GM19463 (cell line): ENCODE results near the gene PRKCH.
A peak's percentile ranks its signal among the peaks of the same experiment; 100 is the strongest.
"Not testable (repeated sequence)": the region's sequence is repeated elsewhere in the genome, so short reads cannot be mapped to it uniquely, and the experiment has no call there.

Experiments
- ATAC-seq: cut with Tn5 transposase; IDR thresholded peaks from one replicate; pipeline ENCODE4 v1.9.1; 2021; ENCODE audit warnings: mild to moderate bottlenecking, moderate library complexity; ENCODE audit not compliant: unreplicated experiment

Gene PRKCH

DNA sequence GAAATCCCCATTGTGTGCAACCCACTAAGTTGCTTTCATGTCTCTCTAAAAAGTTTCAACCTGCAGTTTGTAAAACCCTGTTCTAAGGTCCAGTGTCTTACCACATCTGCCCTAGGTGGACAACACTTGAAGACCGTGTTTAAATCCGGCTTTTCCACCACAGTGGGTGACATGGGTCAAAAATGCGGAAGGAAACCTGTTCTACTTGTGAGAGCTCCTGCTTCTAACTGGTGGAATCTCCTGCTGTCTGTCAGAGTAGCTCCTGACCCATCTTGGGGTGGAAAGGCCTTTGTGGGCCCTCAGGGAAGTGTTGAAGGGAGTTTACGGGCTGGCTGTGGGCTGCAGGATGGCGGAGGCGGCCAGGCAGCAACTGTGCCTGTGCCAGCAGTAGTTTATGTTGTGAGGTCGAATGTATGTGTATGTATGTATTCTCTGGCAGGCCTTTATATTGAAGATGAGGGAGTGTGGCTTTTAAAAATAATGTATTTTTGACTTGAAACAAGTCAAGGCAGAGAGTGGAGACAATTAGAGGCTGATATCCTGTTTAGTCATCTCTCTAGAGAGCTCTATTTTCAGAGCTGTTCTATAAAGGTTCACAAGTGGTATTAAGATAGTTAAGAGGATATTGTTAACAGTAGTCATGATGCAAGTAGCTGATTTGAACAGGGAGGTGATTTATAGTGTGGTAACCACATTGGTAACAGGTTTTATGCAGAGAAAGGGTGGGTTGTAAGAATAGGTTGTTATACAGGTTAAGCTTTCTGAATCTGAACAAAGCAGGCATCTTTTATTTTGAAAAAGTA, 67.0 kb downstream of the PRKCH start:
- ATAC-seq, result peak; percentile 63

DNA sequence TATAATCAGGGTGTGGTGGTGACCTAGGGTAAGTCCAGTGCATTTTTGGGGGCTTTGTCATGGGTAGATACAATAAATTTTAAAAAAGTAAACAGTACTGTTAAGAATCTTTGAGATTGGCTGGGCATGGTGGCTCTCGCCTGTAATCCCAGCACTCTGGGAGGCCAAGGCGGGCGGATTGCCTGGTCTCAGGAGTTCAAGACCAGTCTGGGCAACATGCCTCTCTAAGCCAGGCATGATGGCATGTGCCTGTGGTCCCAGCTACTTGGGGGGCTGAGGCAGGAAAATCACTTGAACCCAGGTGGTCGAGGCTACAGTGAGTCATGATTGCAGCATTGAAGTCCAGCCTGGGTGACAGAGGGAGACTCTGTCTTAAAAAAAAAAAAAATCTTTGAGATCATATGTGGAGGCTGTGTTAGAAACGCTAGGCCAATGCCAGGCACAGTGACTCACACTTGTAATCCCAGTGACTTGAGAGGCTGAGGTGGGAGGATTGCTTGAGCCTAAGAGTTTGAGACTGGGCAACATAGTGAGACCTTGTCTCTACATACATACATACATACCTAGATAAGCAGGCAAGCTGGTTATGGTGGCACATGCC, 67.7 kb downstream of the PRKCH start:
- ATAC-seq, result no peak

DNA sequence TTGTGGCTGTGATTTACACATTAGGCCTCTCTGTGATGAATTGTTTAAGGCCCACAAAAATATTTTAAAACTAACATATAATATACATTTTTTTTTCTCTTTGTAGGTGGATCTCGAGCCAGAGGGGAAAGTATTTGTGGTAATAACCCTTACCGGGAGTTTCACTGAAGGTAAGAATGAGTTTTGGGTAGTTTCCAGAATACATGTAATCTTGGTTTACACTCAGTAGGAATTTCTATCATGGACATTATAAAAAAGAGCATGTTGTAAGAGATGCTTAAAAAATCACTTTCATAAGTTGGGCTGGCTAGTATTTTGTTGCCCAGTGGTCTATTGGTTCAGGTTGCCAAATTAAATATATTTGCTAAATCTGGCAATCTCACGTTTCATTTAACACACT, 69.7 kb downstream of the PRKCH start:
- ATAC-seq, result no peak

DNA sequence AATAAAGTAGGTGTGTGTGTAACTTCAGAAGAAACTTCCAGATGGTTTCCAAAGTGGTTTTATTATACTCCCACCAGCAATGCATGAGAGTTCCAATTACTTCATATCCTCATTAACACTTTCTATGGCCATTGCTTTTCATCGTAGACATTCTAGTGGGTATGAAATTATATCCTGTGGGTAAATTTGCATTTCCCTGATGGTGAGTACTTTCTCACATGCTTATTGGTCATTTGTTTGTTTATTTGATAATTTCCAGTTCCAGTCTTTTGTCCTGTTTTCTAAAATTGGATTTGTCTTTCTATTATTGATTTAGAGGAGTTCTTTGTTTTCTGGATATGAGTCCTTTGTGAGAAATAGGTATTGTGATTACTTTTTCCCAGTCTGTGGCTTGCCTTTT, 70.9 kb downstream of the PRKCH start:
- no peak for ATAC-seq

DNA sequence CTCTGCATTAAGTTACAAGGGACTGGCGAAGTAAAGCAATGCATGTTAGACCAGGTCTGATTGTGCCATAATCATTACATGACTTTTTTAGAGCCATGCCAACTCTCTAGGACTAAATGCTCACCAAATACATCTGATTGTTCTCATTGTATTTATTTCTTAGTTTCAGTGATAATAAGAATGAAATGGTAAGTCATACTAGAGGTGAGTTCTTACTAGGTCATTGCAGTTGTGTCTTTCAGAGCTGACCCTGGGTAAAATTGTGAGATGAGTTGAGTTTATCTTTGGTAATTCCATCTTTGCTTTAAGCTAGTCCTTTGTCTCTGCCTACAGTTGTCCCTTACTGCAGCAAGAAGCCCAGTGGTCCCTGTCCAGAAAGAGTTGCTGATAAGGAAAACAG, 73.2 kb downstream of the PRKCH start:
- no peak for ATAC-seq

DNA sequence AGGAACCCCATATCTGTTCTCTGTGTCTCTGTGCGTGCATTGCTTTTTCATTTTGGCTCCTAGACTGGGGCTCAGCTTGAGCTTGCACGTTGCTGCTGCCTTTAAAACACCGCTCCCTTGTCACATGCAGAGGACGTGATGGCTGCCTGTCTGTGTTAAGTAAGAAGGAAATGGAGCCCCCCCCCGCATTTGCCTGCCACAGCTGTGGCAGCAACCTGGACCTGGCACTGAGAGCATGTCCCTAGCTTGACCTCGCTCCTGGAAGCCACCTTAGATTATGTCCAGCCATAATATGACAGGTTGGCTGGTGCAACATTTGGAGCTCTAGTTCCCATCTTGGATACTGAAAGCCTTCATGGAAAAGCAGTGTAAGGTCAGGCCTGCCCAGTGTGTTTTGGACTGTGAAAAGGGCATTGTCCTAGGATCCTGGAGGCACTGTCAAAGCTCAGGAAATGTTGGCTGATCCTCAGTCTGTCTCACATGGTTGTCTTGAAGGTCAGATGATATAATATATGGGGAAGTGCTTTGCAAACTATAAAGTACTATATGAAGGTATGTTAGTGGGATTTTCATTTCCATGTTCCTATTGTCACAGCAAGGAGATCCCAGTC, 73.8 kb downstream of the PRKCH start:
- no peak for ATAC-seq

DNA sequence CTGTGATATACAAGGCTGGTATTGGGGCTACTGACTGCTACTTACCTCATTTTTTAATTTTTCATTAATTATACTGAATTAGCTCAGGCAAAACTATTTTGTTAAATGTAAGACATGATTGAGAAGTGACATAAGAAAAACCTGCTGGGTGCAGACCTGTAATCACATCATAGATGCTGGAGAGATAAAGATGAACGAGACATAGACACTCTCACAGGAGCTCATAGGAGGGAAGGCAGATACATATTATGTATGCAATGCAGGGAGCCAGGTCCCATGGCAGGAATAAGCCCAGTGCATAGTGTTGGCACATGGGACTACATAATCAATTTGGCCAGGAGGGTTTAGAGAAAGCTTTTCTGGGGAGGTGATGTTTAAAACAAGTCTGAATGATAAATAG, 74.9 kb downstream of the PRKCH start:
- no peak for ATAC-seq

DNA sequence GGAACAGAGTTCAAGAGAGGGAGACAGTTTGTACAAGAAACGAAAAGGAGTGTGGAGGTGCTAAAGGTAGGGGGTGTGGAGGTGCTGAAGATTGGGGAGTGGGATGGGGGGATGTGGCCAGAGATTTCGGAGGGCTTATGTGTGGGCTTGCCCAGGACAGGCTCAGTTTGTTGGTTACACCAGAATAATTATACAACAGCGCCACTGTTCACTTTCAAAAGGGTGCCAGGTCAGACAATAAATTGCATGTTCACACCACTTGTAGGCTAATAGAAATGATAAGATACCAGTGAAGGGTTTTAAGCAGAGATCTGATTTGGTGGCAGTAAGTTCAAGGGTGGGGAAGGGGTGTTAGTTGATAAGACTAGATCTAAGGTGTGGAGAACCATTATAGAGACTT, 75.3 kb downstream of the PRKCH start:
- no peak for ATAC-seq

DNA sequence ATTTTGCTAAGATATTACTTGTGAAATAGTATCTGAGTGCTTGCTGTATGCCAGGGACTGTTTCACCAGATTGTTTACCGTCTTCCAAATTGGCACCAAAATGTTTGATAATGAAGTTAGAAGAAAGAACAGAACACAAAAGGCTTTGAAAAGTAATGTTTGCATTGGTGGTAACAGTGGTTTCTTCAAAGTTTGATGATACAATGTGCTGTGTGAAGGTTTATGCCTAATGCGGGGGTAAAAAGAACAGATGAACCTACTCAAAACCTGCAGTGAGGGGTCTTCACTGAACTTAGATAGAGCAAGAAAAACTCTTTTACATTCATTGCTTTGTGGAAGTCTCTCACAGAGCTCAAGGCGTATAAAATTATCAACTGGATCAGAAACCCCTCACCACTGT, 76.2 kb downstream of the PRKCH start:
- no peak for ATAC-seq

DNA sequence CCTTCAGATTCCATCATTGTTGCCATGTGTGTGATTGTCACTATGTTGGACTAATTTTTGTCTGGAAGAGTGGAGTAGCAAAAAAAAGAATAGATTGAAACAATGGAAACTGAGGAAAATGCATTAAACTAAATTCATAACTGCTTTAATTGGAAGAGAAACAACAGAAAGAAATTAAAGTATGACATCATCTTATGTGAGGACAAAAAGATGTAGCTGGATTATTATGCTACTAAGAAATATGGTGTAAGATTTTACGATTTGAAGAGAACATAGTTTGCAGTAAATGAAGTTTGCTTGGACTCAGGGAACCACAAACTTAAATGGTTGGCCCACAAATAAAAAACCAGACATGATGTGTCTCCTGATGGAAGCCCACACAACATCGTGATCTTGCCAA, 76.8 kb downstream of the PRKCH start:
- no peak for ATAC-seq

DNA sequence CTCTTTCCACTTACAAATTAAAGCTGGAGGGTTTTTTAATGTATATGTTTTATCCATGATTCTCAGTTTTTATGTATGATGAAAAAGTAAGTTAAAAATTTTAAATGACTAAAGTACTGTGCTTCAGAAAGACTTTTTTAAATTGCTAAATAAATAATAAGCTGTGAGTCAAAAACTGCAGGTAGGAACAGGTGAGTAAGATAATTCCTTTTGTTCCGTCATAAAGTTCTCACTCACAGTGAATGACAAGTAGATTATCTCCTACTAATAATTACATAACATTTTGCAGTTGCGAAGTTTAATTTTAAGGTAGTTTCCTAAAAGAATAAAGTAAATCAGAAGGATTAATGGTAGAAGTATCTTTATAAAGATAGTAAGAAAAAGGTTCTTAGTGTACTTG, 78.0 kb downstream of the PRKCH start:
- no peak for ATAC-seq

DNA sequence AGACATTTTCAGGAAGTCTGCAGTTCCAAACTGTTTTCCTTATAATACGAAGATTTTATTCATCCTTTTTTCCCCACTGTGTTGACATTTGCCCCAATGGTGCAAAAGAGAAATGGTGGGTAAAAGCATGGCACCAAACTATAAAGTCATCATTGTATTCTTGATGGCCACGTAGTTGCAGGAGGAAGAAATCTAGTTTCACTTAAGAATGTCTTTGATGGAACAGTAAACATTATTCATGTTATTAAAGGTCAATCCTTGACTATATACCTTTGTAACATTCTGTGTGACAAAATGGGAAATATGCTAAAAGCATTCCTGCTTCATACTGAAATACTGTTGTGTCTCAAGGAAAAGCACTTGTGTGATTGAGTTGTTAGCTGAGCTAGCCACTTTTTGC, 80.1 kb downstream of the PRKCH start:
- no peak for ATAC-seq

DNA sequence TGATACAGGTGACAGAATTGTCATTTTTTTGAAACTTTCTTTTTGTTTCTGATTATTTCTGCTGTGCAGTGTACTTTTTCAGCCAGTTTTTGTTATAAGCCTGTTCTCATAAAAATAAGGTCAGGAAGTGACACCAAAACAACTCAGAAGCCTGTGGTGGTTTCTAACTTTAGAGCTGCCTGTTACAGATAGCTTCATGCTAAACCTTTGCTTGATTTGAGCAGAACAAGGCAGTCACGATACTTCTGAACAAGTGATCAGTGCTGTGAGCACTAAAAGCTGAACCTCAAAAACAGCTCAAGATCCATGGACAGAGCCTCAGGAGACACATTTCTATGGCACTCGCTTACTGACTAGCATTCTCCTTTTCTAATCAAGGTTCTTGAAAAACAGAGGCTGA, 82.0 kb downstream of the PRKCH start:
- ATAC-seq, result no peak

DNA sequence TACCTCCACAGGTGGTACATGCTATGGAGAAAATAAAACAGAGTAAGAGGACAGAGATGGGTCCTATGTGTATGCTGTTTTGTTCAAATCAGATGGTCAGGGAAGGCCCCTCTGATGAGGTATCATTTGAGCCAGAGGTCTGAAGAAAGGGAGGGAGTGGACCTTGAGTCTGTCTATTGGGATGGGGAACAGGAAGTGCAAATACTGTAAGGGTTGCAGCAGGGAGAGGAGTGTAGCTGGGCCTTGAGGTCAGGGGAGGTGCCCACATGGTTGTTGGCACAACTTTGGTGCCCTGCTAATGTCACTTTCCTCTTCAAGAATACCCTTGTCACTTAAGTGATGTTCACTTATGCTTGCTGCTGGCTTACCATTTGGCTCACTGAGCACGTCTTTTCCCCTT, 83.3 kb downstream of the PRKCH start:
- ATAC-seq, result no peak

DNA sequence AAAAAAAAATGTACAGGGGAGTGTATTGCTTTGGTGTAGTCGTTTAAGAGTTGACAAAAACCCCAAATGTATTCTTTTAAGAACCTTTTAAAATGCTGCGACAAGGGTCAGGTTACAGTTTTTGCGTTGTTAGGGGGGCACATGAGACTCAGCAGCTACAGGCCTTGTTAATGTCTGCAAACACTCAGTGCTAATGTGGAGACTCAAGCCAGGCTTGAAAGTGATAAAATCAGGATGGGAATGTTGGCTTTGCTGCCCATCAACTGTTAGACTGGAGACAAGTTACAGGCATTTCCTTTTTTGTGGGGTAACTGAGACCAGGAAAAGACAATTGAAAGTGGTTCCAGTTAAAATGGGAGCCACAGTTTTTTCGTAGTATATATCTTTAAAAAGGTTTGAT, 84.8 kb downstream of the PRKCH start:
- ATAC-seq, result no peak

DNA sequence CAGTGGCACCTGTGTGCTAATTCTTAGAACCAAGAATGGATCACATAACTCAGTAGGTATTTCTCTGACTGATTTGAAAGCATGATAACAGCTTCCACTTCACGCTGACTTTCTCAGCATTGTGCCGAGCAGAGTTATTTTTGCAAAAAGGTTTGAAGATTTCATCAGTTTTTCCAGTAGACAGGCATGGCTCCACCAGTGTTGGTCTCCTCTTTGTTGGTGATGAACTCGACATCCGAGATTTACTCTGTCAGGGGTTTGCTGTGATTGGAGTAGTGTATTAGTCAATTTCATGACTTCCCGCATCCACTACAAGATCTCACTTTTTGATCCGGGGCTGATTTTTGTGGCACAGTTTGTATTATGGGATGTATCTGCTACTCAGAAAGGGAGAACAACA, 85.3 kb downstream of the PRKCH start:
- ATAC-seq, result no peak

DNA sequence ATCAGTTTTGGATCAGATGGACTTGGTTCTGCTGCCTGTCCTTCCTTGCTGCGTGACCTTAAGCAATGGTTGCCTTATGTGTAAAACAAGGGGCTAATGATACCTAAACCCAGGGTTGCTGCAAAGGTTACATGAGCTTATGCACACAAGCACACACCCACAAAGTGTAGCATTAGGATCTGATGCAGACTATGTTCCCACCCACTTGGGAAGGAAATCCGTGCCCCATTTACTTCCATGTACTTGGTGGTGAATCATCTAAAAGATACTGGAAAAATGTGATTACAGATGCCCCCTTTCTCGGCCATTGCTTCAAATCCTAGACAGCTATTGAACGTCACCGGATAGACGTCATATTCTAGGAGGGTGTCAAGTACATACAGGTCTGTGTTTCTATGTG, 87.1 kb downstream of the PRKCH start:
- no peak for ATAC-seq

DNA sequence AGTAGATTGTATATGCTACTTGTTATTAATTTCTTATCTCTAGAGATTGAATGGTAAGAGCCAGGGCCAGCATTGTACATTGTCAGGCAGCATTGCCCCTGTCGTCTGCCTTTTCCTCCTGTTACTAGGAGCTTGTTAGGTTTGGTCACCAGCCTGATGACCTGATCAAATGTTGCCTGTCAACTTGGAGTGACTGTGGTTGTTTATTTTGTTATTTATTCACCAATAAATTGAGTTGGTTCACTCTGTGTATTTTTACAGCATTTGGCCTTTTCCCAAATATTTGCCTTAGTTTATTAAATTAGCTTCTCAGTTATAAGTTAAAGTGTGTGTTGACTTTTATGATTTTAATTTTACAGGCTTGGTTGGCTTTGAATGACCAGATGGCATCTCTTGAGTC, 88.4 kb downstream of the PRKCH start:
- ATAC-seq, result no peak

DNA sequence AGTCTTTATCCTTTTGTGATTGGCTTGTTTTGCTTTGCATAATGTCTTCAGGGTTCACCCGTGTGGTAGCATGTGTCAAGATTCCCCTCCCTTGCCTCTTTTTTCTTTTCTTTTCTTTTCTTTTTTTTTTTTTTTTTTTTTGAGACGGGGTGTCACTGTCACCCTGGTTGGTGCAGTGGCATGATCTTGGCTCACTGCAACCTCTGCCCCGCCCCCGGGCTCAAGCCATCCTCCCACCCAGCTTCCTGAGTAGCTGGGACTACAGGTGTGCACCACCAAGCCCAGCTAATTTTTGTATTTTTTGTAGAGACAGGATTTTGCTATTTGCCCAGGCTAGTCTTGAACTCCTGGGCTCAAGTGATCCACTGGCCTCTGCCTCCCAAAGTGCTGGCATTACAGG, 94.6 kb downstream of the PRKCH start:
- not testable (repeated sequence) for ATAC-seq

DNA sequence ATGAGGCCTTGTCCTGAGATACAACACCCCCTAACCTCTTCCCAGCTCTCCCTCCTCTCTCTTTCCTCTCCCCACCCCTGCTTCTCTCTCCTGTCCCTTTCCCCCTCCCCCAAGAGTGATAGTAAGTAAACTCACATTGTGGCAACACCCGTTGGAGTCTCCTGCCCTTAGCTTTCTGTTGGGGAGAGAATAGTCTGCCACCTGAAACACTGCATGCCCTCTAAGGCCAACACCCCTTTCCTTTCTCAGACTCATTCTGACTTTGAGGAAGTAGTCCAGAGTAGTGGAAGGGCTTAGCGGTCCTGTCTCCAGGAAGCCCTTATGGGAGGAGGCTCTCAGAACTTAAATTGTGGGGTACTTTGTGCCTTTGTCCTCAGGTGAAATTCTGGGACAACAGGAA, 95.2 kb downstream of the PRKCH start:
- no peak for ATAC-seq

DNA sequence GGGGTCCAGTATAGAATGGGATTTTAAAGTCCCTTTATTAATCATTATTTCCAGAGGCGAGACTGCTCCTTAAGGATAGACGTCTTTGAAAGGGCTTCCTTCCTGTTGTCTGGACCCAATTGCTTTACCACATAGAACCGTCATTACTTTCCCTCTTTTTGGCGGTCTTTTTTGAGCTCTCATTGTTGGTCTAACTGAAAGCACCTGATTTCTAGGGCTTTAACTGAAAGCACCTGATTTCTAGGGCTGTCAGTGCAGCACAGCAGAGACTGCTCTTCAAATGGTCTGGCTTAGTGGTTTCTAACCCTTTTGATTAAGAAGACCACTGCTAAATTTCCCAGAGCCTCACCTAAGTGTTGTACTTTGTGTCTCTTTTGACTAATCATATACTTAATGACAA, 95.8 kb downstream of the PRKCH start:
- ATAC-seq, result no peak

DNA sequence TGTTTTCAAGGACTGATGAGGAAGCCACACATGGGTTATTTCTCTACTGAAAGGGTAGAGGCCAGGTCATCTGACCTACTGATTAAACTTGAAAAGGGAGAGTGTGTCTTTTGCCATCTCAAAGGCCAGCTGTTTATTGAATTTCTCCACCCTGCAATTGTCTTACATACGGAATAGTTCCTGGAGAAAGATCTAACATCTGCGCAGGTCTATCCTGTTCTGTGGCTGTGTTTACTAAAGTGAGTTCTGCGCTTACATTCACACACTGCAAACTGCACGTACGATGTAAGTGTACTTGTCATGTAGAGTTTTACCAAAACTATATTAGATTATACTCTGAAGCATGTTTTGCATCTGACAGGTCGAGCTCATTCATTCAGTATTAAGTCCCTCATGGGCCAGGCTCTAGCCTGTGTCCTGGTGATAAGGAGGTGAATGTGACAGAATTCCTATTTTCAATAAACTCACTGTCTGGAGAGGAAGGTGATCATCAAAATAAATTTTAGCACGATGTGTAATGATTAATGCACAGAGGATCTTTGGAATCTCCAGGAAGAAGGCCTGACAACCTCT, 96.6 kb downstream of the PRKCH start:
- no peak for ATAC-seq
